GM21526 (cell line): Measurements from ENCODE around the gene SNORC.

Experiments
- ATAC-seq: cut with Tn5 transposase; IDR thresholded peaks from one replicate; pipeline ENCODE4 v1.9.1; 2021; ENCODE audit warnings: moderate library complexity; ENCODE audit not compliant: unreplicated experiment, low FRiP score

The SNORC gene

DNA sequence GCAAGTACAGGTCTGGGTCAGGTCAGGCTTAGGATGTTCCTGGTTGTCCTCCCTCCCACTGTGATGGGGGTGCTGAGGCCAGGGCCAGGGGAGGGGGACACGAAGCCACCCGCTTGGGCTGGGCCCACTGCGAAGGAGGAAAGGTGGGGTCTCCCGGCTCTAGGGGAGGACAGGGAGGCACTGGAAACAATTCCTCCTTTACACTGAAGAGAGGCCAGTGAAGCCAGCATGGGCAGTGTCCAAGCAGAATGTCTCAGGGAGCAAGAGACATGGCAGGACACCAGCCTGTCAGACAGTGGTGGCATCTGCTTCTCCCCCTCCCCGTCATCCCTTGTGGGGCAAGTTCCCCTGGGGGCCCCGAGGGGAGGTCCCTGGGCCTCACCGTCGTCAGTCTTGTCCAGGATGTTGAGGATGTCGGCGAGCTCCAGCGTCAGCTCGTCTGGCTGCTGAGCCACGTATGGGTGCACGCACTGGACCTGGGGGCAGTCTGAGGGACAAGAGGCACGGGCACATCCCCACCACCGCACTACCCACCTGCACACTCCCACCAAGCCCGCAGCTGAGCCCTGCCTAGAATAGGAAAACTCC, 10.8 kb downstream of the SNORC start:
- no peak for ATAC-seq

DNA sequence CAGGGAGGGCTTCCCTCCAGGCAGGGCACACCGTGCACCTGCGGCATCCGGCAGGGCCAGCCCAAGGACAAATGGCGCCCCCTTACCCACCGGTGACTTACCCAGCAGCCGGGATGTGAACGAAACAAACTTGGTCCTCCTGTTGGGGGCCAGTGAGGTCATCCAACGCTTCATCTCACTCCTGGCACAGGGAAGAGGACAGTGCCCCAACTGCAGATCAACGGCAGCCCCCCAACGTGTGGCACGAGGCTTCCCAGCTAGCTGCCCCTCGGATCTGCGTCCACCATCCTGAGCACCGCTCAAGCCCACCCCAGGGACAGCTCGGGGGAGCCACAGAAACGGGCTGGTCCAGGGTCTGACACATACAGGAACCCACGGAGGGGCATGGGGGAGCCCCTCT, 12.0 kb downstream of the SNORC start:
- ATAC-seq, result no peak

DNA sequence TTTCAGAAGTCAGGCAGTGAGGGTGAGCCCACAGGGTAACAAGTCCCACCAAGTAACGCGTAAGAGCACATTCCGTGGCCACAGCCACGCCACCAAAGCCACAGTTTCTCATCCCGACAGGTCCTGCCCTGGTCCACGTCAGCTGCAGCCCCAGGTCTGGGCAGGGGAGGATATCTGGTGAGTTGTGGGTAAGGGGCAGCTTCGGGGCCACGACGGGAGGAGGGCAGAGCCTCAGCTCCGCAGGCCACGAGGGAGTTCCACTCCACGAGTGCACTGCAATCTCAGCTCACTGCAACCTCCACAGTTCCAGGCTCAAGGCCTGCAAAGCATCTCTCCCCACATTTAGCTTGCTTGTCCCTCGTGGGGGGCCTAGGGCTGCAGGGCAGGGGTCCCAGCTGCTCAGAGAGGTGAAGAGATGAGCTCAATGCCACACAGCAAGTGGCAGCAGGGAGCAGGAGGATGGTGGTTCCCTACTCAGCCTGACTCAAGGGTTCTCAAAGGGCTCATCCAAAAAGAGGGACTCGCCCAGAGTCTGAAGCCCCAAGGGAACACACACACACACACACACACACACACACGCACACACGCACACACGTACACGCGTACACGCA, 12.5 kb downstream of the SNORC start:
- no peak for ATAC-seq

DNA sequence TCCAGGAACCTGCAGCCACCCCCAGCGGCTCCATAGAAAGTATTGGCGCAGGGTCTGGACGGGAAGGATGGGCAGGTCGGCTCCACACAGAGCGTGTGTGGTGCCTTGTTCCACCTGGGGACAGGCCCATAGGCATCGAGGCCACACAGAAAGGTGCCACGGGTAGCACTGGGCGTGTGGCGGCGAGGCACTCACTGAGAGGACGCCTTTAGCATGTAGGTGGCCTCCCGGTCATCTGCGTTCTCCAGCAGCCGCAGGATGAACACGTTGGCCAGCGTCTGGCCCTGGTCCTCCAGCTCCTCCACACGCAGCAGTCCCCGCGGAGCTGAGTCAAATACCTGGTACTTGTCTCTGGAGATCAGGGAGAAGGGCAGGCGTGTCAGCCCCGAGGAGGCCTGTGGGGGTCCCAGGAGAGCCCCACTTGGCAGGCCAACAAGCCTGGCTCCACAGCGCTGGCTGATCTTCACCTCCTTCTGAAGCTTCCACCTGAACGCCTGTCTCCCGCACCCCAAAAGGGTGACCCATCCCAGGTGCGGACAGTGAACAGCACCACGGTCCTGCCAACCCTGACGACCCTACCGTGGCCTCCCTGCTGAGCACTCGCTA, 13.2 kb downstream of the SNORC start:
- no peak for ATAC-seq

DNA sequence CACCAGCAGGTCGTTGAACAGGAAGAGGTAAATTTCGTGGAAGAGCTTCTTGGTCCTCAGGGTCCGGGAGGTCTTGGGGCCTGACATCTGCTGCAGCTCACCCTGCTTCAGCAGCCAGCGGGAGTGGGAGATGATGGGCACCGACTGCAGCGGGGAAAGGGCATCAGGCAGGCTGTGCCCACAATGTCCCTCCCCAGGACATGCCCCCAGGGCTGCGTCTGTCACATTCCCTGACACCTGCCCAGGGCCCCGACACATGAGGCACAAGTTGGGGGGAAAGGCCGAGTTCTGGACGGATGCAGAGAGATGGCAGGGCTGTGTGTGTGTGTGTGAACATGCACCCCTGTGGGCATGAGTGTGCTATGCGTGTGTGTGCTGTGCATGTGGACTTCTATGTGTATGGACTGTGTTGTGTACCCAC, 13.9 kb downstream of the SNORC start:
- ATAC-seq, result no peak

DNA sequence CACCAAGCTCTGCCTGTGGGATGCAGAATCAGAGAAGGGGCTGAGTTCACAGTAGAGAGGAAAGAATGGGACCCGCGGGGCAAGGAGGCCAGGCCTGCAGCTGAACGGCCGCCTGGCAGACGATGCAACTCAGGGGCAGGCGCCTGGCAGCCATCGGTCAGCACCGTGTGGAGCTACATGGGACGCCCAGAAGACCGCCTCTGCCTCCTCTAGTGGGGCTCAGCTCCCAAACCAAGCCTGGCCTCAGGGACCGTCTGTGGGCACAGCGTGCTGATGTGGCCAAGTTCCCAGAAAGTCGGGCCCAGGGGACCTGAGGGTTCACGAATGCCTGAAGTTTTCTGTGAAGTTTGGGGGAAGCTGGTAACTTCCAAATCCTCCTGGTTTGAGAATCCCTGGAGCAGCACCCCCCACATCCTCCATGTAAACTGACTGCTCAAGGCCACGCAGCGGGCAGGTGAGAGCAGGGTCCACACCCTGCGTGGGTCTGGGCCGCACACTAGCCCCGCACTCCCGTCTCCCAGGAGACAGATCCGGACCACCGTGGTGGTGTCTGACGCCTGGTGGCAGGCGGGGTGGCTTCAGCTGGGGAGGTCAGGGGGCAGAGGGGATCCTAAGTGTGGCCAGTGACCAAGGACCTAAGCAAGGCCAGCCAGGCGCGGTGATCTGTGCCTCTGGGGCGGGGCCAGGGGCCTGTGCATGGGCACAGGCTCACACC, 14.6 kb downstream of the SNORC start:
- no peak for ATAC-seq

DNA sequence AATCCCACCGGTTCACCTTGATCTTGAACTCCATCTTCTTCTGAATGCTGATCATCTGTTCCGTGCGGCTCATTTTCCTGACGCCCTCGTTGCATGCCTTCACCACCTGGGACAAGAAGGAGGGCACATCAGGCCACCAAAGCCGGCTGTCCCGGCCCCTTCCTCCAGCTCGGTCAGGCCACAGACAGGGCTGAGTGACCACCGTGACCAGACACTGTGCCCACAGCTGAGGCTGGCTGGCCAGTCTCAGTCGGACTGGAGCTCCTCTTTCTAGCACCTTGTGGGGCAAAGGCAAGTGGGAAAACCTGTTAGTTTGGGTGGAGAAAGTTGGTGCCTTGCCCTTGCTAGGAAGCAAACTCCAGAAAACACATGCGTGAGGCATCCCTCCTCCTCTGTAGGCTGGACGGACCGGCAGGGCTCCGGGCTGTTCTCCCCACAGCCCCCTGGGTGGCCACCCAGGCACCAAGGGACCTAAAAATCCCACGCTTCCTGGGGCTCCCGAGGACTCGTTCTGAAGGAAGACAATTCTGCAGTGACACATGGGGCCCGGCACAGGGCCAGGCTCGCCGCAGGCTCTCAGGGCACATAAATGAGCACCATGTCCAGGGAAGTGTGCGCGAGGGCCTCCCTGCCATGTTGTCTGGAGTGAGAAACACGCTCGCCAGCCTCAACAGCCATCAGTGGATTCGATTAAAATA, 15.3 kb downstream of the SNORC start:
- no peak for ATAC-seq

DNA sequence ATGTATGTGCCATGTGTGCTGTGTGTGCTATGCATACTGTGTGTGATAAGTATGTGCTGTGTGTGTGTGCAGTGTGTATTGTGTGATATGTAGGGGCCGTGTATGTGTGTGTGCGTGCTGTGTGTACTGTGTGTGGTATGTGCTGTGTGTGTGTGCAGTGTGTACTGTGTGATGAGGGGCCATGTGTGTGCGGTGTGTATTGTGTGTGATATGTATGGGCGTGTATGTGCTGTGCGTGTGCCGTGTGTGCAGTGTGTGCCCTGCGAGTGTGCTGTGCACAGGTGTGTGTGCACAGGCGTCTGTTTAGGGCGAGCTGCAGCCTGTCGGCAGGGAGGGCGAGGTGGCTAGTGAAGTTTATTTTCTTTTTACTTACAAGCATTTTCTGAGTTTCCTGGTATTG, 16.1 kb downstream of the SNORC start:
- no peak for ATAC-seq

DNA sequence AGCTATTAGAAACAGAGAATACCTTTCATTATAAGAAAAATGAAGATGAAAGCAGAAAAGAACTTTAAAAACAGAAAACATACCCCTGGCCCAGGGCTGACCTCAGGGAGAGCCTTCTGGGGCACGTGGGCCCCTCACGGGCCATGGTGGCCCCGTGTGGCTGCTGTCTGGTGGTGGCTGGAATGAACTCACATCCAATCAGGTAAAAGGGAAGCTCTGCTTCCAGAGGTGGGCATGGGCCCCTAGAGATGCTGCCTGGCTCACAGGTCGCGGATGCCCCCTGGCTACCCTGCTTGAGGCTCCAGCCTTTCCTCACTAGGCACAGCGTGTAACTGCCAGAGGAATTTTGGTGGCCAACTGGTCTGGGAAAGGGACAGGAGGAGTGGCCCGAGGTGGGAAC, 16.6 kb downstream of the SNORC start:
- no peak for ATAC-seq

DNA sequence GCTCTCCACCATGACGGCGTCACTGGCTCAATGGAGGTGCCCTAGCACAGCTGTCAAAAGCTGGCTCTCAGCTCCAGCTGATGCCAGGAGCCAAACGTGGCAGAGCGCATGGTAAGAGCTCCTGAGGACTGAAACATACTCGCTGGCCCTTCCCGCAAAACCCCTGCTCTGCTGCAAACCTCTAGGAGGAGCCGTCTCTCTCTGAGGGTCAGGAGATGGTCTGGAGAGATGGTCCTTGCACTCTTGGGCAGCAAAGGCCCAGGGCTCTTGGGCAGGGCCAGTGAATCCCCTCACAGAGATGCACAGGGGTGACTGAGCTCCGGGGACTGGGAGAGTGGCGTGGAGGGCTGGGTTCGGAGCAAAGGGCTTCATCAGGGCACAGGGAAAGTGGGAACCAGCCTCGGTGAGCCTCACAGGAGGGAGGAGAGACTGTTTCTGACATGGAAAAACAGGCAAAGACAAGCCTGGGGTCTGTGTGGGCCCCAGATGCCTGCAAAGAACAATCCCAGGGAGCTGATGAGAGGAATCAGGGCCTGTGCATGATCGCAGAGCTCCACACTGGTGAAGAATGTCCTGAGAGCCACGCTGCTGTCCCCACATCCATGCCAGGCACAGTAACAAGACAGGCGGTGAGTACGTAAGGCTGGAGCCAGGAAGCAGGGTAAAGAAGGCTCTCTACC, 17.2 kb downstream of the SNORC start:
- ATAC-seq, result no peak

DNA sequence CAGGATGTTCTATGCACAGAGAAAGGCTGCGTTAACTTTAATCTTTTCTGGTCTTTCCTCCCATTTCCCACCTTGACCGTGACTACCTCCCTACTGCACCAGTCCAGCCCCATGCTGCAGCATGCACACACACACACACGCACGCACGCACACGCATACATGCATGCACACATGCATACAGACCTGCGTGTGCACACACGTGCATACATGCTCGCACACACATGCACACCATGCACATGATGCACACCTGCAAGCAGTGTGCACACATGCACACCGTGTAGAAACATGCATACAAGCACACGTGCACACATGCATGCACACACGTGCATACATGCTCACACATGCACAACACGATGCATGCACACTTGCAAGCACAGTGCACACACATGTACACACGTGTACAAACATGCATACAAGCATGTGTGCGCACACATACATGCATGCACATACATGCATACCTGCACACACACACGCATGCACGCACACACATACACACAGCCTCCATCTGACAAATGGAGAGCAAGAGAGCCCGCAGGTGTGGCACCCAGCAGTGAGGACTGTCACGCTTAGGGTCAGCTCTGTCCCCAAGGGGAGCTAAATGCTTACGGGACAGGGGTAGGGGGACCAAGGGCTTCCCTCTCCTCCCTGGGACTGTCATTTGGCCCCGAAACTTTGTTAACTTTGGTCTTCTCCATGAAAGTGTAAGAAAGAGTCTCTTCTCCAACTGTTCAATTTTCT, 18.2 kb downstream of the SNORC start:
- no peak for ATAC-seq

DNA sequence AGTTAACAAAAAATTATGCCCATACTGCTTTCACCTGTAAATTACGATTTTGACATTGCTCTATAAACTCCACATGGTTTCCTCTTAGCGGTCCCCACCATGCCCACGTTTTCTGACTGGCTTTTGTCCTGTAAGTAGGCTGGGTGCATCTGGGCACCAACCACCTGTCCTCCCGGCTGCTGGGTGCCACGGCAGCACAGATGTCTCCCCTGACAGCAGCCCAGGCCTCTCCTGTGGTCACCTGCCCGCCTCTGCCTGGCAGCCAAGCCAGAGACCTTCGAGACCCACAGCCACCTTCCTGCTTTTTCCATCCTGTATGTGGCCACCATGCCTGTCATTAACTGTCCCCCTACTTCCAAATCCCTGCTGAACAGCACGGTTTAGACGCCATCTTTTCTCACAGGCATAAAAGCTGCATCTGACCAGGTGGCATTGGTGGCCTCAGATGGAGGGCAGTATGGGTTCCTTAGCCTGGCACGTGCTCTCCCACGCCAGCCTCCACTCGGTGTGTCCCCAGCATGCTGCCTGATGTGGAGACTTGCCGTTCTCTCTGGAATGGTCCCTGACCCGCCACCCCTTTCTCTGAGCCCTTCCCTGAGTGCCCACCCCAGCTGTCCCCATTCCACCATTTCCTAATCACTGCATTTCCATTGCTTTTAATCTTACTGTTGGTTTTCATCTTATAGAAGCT, 18.9 kb downstream of the SNORC start:
- no peak for ATAC-seq

DNA sequence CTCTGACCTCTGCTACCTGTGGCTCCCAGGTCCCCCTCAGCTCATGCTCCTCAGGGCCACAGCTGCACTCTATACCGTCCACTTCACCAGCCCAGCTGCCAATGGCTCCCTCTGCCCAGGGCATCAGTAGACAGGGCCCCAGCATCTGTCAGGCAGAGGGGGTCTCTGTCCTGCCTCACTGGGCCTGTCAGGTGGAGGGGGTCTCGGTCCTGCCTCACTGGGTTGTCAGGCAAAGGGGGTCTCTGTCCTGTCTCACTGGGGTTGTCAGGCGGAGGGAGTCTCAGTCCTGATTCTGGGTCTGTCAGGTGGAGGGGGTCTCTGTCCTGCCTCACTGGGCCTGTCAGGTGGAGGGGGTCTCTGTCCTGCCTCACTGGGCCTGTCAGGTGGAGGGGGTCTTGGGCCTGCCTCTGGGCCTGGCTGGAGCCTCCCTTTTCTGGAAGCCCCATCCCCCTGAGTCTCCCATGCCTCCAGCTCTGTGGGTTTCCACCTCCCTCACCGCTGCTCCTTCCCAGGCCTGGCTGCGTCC, 19.9 kb downstream of the SNORC start:
- ATAC-seq, result no peak

DNA sequence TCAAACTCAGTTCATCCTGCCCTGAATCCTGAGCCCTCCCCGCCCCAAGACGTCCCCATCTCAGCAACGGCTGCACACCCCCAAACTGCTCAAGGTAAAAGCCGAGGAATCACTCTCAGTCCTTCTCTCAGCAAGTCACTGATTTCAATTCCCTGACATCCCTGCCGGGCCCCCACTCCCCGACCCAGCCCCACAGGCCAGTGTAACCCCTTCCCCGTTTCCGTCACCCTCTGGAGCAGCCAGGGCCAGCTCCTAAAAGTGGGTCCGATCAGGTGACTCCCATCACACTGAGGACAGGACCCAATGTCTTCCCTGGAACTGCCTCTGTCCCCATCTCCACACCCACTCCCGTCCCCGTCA, 20.5 kb downstream of the SNORC start:
- ATAC-seq, result no peak

DNA sequence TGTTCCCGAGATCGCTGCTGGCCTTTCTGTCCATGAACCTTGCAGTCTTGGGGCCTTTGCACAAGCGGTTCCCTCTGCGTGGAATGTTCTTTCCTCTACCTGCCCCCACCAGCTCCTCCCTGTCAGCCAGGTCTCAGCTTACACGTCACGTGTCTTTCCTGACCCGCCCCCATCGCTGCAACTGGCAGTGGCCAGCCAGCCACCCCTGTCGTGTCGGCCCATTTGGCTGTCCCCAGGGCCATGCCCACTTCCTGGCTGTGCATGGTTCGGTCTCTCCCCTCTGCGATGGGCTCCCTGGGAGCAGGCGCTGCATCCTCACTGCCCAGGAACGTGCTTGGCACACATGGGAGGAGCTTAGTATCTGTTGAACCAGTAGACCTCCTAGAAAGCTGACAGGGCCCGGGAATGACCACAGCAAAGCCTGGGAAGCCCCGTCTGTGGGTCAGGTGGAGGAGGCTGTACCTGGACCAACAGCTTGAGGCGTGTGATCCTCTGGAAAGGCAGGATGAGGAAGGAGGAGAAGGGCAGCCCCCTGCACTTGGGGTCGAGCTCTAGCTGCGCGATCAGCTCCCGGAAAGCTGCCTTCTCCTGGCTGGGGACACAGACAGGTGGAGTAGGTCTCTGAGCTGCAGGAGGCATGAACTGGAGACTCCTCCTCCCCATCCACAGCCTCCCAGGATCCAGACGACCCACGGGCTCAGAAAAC, 21.0 kb downstream of the SNORC start:
- no peak for ATAC-seq

DNA sequence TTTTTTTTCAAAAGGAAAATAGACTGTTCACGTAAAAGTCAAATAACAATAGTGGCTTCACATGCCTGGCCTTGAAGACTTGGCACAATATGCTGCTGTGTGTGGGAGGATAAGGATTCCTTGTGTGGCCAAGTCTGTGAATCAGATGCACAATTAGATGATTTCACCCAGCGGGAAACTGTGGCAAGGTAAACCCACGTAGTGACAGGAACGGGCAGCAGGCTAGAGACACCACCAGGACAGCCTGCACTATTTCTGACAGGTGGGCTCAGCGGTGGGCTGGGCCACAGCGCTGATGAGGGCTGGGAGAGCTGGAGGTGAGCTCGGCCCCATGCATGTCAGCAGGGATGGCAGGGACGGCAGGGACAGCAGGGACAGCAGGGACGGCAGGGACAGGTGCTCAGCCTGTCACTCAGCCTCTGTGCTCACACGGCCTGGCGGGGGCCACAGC, 21.6 kb downstream of the SNORC start:
- no peak for ATAC-seq

DNA sequence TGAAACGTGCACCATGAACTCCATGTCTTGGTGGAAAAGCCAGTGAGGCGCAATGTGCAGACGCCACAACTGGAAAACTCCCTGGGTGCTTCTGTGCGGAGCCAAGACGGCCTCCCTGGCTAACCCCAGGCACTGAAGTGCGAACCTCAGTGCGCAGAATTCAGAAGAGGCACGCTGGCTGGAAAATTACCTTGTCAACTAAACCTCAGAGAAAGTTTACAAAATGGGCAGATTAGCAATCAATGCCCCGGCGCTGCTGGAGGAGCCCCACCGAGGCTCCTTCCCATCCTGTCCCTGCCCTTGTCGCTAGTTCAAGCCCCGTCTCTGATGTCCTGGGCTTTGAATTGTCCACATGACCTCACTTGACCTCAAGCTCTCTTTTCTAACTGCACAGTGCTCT, 22.2 kb downstream of the SNORC start:
- ATAC-seq, result no peak

DNA sequence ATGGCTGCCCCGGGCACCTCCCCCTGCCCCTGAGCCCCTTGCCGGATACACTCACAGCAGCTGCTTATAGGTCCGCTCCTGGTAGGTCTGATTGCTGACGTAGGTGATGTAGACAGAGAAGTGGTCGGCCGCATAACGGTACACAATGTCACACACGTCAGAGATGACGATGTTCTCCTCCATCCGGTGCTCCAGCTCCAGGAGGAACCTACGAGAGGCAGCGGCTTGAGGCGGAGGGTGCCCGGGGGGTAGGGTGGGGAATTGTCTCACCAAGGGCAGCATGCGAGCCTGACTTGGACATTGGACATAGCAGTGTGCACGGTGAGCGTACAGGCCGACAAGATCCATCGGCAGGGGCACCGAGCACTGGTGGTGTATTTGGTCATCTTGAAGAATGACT, 22.8 kb downstream of the SNORC start:
- ATAC-seq, result no peak

DNA sequence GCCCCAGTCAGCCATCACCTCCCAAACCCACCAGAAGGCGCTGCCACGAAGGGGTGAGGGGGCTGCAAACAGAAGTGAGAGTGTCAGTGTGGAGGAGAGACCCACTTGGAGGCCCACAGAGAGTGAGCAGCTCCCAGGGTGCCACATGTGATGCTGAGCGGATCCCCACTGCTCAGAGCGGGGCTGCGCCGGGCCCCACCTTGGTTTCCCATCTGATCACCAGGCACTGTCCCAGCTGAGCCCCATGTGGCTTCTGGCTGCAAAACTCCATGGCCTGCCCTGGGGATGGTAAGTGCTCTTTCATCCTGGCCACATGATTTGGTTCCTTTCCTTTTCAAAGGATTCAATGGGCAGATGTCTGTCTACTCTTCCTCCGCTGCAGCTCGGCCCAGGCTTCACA, 23.8 kb downstream of the SNORC start:
- ATAC-seq, result no peak
